K562 (cell line): ENCODE measurements around the gene KPTN. TPM values are rescaled to one million over a fixed set of nuclear protein-coding genes. Genes with fewer than 3 reads are reported as not detected.

Source experiments
- BACH1 ChIP-seq: fragments of 200-800 bp; sonication (Bioruptor generic); IDR thresholded peaks from 2 replicates; pipeline ENCODE4 v1.6.1; 2016; ENCODE audit warnings: missing genetic modification characterization, missing compliant biosample characterization
- BHLHE40 ChIP-seq: IDR thresholded peaks from 2 replicates; pipeline ENCODE4 v1.6.1; 2011; ENCODE audit warnings: low read length, improper control_type of control experiment
- C11orf30 ChIP-seq: fragments of 450-650 bp; IDR thresholded peaks from 2 replicates; pipeline ENCODE4 v1.6.1; 2016; ENCODE audit warnings: low read depth, mild to moderate bottlenecking
- DIDO1 ChIP-seq: fragments of 450-650 bp; IDR thresholded peaks from 2 replicates; pipeline ENCODE4 v1.6.1; 2016; ENCODE audit warnings: low read depth, missing biosample characterization, missing genetic modification characterization
- ELF1 ChIP-seq: fragments of 200-800 bp; sonication (Bioruptor generic); IDR thresholded peaks from 2 replicates; pipeline ENCODE4 v1.6.1; 2016; ENCODE audit warnings: missing genetic modification characterization, missing compliant biosample characterization
- EP300 ChIP-seq: IDR thresholded peaks from 2 replicates; pipeline ENCODE4 v1.6.1; 2012; ENCODE audit warnings: low read length, improper control_type of control experiment
- GTF2F1 ChIP-seq: IDR thresholded peaks from 2 replicates; pipeline ENCODE4 v1.6.1; 2011; ENCODE audit warnings: low read depth, low read length, improper control_type of control experiment
- HMGXB4 ChIP-seq: sonication (generic); formaldehyde crosslinking; IDR thresholded peaks from 2 replicates; pipeline ENCODE4 v1.8.1; 2023; ENCODE audit warnings: mild to moderate bottlenecking, missing genetic modification reagents
- MAFG ChIP-seq: fragments of 450-650 bp; conservative IDR thresholded peaks from 2 replicates; pipeline ENCODE4 v1.6.1; 2016; ENCODE audit warnings: missing genetic modification characterization, missing compliant biosample characterization
- MCM2 ChIP-seq: fragments of 450-650 bp; IDR thresholded peaks from 2 replicates; pipeline ENCODE4 v1.6.1; 2017; ENCODE audit warnings: low read depth, mild to moderate bottlenecking
- MCM5 ChIP-seq: fragments of 450-650 bp; IDR thresholded peaks from 2 replicates; pipeline ENCODE4 v1.6.1; 2016; ENCODE audit warnings: low read depth
- NFE2 ChIP-seq: IDR thresholded peaks from 2 replicates; pipeline ENCODE4 v1.6.1; 2014; ENCODE audit warnings: antibody characterized with exemption, low read depth
- NFRKB ChIP-seq: fragments of 450-650 bp; IDR thresholded peaks from 2 replicates; pipeline ENCODE4 v1.6.1; 2016; ENCODE audit warnings: low read depth
- PCBP2 ChIP-seq: fragments of 200-400 bp; formaldehyde crosslinking; IDR thresholded peaks from 2 replicates; pipeline ENCODE4 v1.6.1; 2018; ENCODE audit warnings: low read length, low read depth, mild to moderate bottlenecking, moderate library complexity; ENCODE audit not compliant: poor library complexity, severe bottlenecking
- RBFOX2 ChIP-seq: fragments of 200-400 bp; formaldehyde crosslinking; IDR thresholded peaks from 2 replicates; pipeline ENCODE4 v1.6.1; 2017; ENCODE audit warnings: low read depth, mild to moderate bottlenecking, low read length, moderate library complexity
- SIN3B ChIP-seq: fragments of 450-650 bp; IDR thresholded peaks from 2 replicates; pipeline ENCODE4 v1.6.1; 2017; ENCODE audit warnings: low read depth, mild to moderate bottlenecking, moderate library complexity
- SIX5 ChIP-seq, 2 experiments: IDR thresholded peaks; 2 replicates each; pipeline ENCODE4 v1.6.1; 2011; ENCODE audit warnings: low read length in 2 of 2, borderline replicate concordance in 1 of 2, low read depth in 1 of 2, mild to moderate bottlenecking in 1 of 2, moderate library complexity in 1 of 2; ENCODE audit not compliant: insufficient read depth in 1 of 2
- SMARCA5 ChIP-seq: fragments of 450-650 bp; IDR thresholded peaks from 2 replicates; pipeline ENCODE4 v1.6.1; 2016
- SMC3 ChIP-seq: conservative IDR thresholded peaks from 2 replicates; pipeline ENCODE4 v1.6.1; 2011; ENCODE audit warnings: low read depth, low read length, improper control_type of control experiment; ENCODE audit not compliant: insufficient read depth
- TAL1 ChIP-seq: fragments of 450-650 bp; IDR thresholded peaks from 2 replicates; pipeline ENCODE4 v1.6.1; 2016; ENCODE audit warnings: mild to moderate bottlenecking
- TFAP4 ChIP-seq: sonication (generic); formaldehyde crosslinking; IDR thresholded peaks from 2 replicates; pipeline ENCODE4 v1.8.0; 2022; ENCODE audit warnings: missing genetic modification reagents, mild to moderate bottlenecking, moderate library complexity, borderline replicate concordance
- ZBTB2 ChIP-seq: fragments of 450-650 bp; IDR thresholded peaks from 2 replicates; pipeline ENCODE4 v1.6.1; 2016; ENCODE audit warnings: antibody characterized with exemption
- ZC3H11A ChIP-seq: IDR thresholded peaks from 2 replicates; pipeline ENCODE4 v1.6.1; 2012; ENCODE audit warnings: low read depth, low read length, improper control_type of control experiment
- ZNF121 ChIP-seq: sonication (generic); formaldehyde crosslinking; conservative IDR thresholded peaks from 2 replicates; pipeline ENCODE4 v1.8.0; 2022; ENCODE audit warnings: missing genetic modification reagents
- ZNF133 ChIP-seq: fragments of 250-450 bp; sonication (Bioruptor Pico); IDR thresholded peaks from 2 replicates; pipeline ENCODE4 v1.4.0; 2020; ENCODE audit warnings: mild to moderate bottlenecking
- ZNF197 ChIP-seq: fragments of 200-800 bp; sonication (Bioruptor generic); IDR thresholded peaks from 2 replicates; pipeline ENCODE4 v1.6.1; 2016; ENCODE audit warnings: low read depth, missing genetic modification characterization, missing compliant biosample characterization
- ZNF77 ChIP-seq: fragments of 250-450 bp; sonication (Bioruptor Pico); IDR thresholded peaks from 2 replicates; pipeline ENCODE4 v1.5.0; 2020
- polyA plus RNA-seq, 8 experiments: library from polyadenylated mRNA; depleted of rRNA in 4 of 8; stranded (reverse) in 5 of 8; unstranded in 3 of 8; fragments of >200 nt; fragmentation: Nextera tagmentation in 2 of 8; fragmentation: Illumina TruSeq in 1 of 8; extraction: Ambion mirVana in 2 of 8; extraction: Trizol in 1 of 8; gene quantifications; 2 replicates each; pipeline versions ENCODE4 v1.2.1 to v1.2.3, GENCODE V29; 2011 to 2014; ENCODE audit warnings: inconsistent platforms in 1 of 8, missing spikeins in 1 of 8
- total RNA-seq, 7 experiments: library from RNA; depleted of rRNA in 6 of 7; stranded (reverse); fragments of >200 nt in 6 of 7; fragmentation: Illumina TruSeq in 2 of 7; extraction: Trizol in 2 of 7; gene quantifications; 2 replicates each; pipeline versions ENCODE4 v1.2.1 to v1.2.3, GENCODE V29; 2011 to 2021; ENCODE audit warnings: low replicate concordance in 1 of 7
- TF ChIP-seq, protein P1 (sequence below): fragments of 250-450 bp; sonication (Bioruptor Pico); IDR thresholded peaks from 2 replicates; pipeline ENCODE4 v1.8.0; 2021; ENCODE audit warnings: moderate library complexity, mild to moderate bottlenecking, inconsistent platforms

KPTN gene
- total and polyA plus RNA-seq, 9 of the 15 experiments (the other 6 are each of a cell fraction or from before 2014, with no cell fraction given), result 0.56 to 18.2 (median 8.5) TPM

DNA sequence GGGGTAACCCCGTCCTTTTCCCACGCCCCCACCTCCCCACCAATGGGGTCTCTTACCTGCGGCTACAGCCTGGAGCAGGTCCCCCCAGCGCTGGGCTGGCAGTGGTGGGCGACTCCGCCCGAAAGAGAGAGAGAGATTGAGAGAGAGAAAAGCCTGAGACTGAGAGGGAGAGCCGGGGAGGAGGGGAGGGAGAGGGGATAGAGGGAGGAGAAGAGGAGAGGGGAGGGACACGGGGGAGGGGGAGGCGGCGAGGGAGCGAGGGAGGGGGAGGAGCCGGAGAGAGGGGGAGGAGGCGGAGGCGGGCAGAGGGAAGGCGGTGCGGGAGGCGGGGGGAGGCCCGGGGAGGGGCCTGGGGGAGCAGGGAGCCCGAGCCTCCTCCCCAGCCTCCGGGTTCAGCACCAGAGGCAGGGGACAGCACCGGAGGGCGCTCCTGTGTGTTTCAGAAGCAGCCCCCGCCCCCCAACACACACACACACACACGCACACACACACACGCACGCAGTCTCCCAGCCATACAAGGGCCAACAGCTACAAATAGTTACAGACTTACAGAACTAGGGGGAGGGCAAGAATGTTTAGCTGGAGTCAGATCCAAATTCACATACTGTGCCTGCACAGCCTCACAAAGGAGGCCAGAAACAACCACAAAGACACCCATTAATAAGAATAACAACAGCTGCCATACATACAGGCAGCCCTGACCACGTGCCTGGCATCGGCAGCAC lies 12.1 kb downstream of the KPTN start, which contains the start of gene SLC8A2 (continued):
- no peak for TF ChIP-seq NFRKB
- no peak for TF ChIP-seq MAFG
- no peak for TF ChIP-seq SIN3B
- no peak for TF ChIP-seq ZNF121
- no peak for TF ChIP-seq SMC3
- peak; percentile 62; the same call in 1 of the 2 replicates for TF ChIP-seq SMARCA5
- no peak for TF ChIP-seq PCBP2
- no peak for TF ChIP-seq TAL1
- TF ChIP-seq ZNF197 (CRISPR knock-in tag), result no peak
- TF ChIP-seq ZNF133 (CRISPR knock-in tag), result no peak
- no peak for TF ChIP-seq DIDO1 (tag)
- TF ChIP-seq GTF2F1, result no peak
- TF ChIP-seq TFAP4, result peak; percentile 78
- TF ChIP-seq SIX5 (IDR thresholded peaks at IDR 0.05; ENCODE audit: borderline replicate concordance in 1 of 2, insufficient read depth in 1 of 2, low read depth in 1 of 2, low read length in 2 of 2), result no peak
- TF ChIP-seq RBFOX2, result no peak
- TF ChIP-seq C11orf30, result no peak
- no peak for TF ChIP-seq HMGXB4 (CRISPR knock-in tag)
- TF ChIP-seq BHLHE40, result no peak
- TF ChIP-seq ELF1 (tag), result no peak
- 0 out of 2 replicates have a peak, but pooled peaks have one; percentile 29 for TF ChIP-seq ZBTB2
- TF ChIP-seq MCM5, result no peak
- no peak for TF ChIP-seq ZNF77 (CRISPR knock-in tag)
- TF ChIP-seq EP300, result peak; percentile 8; the same call in 1 of the 2 replicates
- no peak for TF ChIP-seq NFE2
- TF ChIP-seq MCM2, result no peak
- no peak for TF ChIP-seq BACH1 (tag)
- TF ChIP-seq, protein P1, sequence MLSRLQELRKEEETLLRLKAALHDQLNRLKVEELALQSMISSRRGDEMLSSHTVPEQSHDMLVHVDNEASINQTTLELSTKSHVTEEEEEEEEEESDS (CRISPR knock-in tag), result no peak
- no peak for TF ChIP-seq ZC3H11A
